ENCODE results near the gene CLCF1.
"Not testable (repeated sequence)": the region's sequence is repeated elsewhere in the genome, so short reads cannot be mapped to it uniquely, and the experiment has no call there.

The CLCF1 gene

GRCh38 chr11:67322049-67322448 lies 51.3 kb downstream of the CLCF1 start:
- no peak for DNase-seq (ENCODE audit: low spot score)

DNA sequence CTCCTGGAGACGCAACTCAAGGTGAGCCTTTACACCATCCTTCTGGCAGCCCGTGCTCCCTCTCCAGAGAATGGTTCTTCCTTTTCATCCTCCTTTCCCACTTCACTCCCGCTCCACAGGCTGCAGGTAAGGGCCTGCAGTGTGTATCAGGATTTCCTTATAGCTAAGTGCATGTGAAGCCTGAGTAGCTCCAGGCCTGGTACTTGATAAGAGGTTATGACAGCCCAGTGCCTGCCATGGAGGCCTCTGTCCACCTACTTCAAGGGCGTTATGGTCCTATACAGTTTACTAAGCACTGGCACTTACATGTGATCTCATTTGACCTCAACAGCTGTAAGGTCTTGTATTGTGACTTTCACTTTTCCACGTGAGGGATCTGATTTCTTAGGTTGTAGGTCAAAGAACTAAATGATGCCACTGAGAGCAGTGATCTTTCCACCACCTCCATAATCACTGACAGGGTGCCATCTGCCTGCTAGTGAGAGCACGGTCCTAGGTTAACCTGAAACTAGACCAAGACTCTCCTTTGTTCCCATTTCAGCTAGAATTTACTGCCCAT lies 52.0 kb downstream of the CLCF1 start:
- DNase-seq (ENCODE audit: low spot score) = no peak

DNA sequence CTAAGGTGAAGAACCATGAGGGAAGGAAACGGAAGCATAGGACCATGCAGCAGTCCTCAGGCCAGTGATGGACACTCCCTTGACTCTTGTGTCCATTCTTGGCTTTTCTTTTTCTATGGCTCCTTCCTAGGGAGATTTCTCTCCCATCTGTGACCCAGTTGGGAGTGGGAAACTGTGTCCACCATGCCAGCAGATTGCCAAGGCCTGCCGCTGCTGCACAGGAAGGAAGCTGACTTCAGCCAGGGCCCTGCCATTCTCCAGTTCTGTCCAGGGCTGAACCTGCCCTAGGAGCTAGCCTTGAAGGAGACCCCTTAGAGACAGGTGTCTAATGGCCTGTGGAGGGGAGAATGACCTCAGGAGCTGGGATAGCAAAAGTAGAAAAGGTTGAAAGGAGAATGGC lies 52.7 kb downstream of the CLCF1 start:
- DNase-seq (ENCODE audit: low spot score) = no peak

DNA sequence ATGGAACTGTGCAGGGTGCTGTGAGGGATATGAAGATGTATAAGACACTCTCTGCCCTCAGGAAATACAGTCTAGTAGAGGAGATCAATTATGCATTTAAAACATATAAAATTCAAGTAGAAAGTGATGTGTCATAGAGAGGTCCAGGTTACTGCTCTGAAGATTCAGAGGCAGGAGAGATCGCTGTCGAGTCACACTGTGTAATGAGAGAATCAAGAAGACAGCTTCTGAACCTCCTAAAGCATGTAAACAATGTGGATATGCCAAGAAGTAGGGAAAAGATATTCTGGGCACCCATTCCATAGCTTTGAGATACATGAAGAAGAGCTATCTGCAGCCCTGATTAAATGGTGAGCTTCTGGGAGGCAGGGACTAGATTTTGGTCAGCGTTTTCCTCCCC lies 53.4 kb downstream of the CLCF1 start:
- DNase-seq (ENCODE audit: low spot score) = no peak

DNA sequence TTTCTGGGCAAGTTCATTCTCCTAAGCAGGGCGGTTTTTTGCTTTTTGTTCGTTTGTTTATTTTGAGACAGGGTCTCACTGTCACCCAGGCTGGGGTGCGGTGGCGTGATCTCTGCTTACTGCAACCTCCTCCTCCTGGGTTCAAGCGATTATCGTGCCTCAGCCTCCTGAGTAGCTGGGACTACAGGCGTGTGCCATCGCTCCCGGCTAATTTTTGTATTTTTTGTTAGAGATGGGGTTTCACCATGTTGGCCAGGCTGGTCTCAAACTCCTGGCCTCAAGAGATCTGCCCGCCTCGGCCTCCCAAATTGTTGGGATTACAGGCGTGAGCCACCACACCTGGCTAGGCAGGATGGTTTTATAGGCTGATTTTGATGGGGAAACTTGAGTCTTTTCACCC lies 54.5 kb downstream of the CLCF1 start:
- not testable (repeated sequence) for DNase-seq (ENCODE audit: low spot score)

GRCh38 chr11:67317888-67318555 lies 55.4 kb downstream of the CLCF1 start:
- DNase-seq (ENCODE audit: low spot score) = no peak

GRCh38 chr11:67317205-67317887 lies 56.1 kb downstream of the CLCF1 start:
- peak; percentile 97 for DNase-seq (ENCODE audit: low spot score)

DNA sequence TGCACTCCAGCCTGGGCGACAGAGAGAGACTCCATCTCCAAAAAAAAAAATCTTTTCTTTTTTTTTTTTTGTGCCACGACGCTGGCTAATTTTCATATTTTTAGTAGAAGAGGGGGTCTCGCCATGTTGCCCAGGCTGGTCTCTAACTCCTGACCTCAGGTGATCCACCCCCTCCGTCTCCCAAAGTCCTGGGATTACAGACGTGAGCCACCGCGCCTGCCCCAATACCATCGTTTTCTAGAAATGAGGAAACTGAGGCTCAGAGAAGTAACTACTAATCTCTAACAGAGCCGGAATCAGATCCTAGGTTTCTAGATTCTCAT lies 56.6 kb downstream of the CLCF1 start:
- DNase-seq (ENCODE audit: low spot score) = no peak

- DNase-seq (ENCODE audit: low spot score) = no peak
Measured at GRCh38 chr11:67315325-67315909, 58.0 kb downstream of the CLCF1 start.

GRCh38 chr11:67314218-67314617 lies 59.2 kb downstream of the CLCF1 start:
- no peak for DNase-seq (ENCODE audit: low spot score)
